Ishikawa (cell line): ENCODE data around the gene GPX3.

Source experiments
- CREB1 ChIP-seq: IDR thresholded peaks from 2 replicates; pipeline ENCODE4 v1.6.1; 2012; ENCODE audit warnings: low read depth
- EP300 ChIP-seq: IDR thresholded peaks from 2 replicates; pipeline ENCODE4 v1.6.1; 2012; ENCODE audit warnings: borderline replicate concordance
- MAX ChIP-seq: IDR thresholded peaks from 2 replicates; pipeline ENCODE4 v1.6.1; 2012
- RAD21 ChIP-seq: IDR thresholded peaks from 2 replicates; pipeline ENCODE4 v1.6.1; 2012; ENCODE audit warnings: low read depth
- REST ChIP-seq: IDR thresholded peaks from 2 replicates; pipeline ENCODE4 v1.6.1; 2012; ENCODE audit warnings: low read depth, mild to moderate bottlenecking
- TAF1 ChIP-seq: IDR thresholded peaks from 2 replicates; pipeline ENCODE4 v1.6.1; 2012; ENCODE audit warnings: low read depth, mild to moderate bottlenecking
- TCF12 ChIP-seq: IDR thresholded peaks from 2 replicates; pipeline ENCODE4 v1.6.1; 2012; ENCODE audit warnings: low read depth
- TEAD4 ChIP-seq: IDR thresholded peaks from 2 replicates; pipeline ENCODE4 v1.6.1; 2012
- YY1 ChIP-seq: IDR thresholded peaks from 2 replicates; pipeline ENCODE4 v1.6.1; 2012; ENCODE audit warnings: low read depth

GRCh38 chr5:151077419-151077818 is 57.0 kb downstream of the GPX3 start:
- no peak for TF ChIP-seq MAX
- no peak for TF ChIP-seq CREB1
- TF ChIP-seq TCF12 = no peak
- TF ChIP-seq EP300 = no peak
- TF ChIP-seq RAD21 = no peak
- TF ChIP-seq TAF1 = no peak
- no peak for TF ChIP-seq TEAD4
- TF ChIP-seq YY1 = no peak
- TF ChIP-seq REST = no peak
